H9 (cell line): ENCODE results near the gene RNF224. TPM values are rescaled to one million over a fixed set of nuclear protein-coding genes. Genes with fewer than 3 reads are reported as not detected.
A peak's percentile ranks its signal among the peaks of the same experiment; 100 is the strongest.

Experiments used
- DNase-seq: peaks from one replicate; pipeline ENCODE4 v3.0.0-alpha.2; 2017
- H2AFZ ChIP-seq: one replicate; pipeline ENCODE4 v1.6.1; 2013; ENCODE audit warnings: mild to moderate bottlenecking, low read length, control low read depth, moderate library complexity
- H2AK5ac ChIP-seq: 2 replicates; pipeline ENCODE4 v1.6.1; 2013; ENCODE audit warnings: low read length, control low read depth, mixed read lengths; ENCODE audit not compliant: insufficient read length
- H2BK120ac ChIP-seq: one replicate; pipeline ENCODE4 v1.6.1; 2013; ENCODE audit warnings: low read depth, mild to moderate bottlenecking, low read length, control low read depth, inconsistent platforms; ENCODE audit not compliant: poor library complexity, severe bottlenecking
- H2BK12ac ChIP-seq: 2 replicates; pipeline ENCODE4 v1.6.1; 2013; ENCODE audit warnings: low read length, control low read depth, mixed read lengths, low read depth; ENCODE audit not compliant: insufficient read length
- H2BK15ac ChIP-seq: 2 replicates; pipeline ENCODE4 v1.6.1; 2013; ENCODE audit warnings: low read depth, low read length, control low read depth
- H2BK20ac ChIP-seq: one replicate; pipeline ENCODE4 v1.6.1; 2013; ENCODE audit warnings: low read depth, mild to moderate bottlenecking, low read length, control low read depth, inconsistent platforms; ENCODE audit not compliant: poor library complexity, severe bottlenecking
- H2BK5ac ChIP-seq: 2 replicates; pipeline ENCODE4 v1.6.1; 2013; ENCODE audit warnings: low read length, control low read depth, mixed read lengths; ENCODE audit not compliant: insufficient read length
- H3K14ac ChIP-seq: 2 replicates; pipeline ENCODE4 v1.6.1; 2013; ENCODE audit warnings: low read length, control low read depth; ENCODE audit not compliant: insufficient read depth
- H3K18ac ChIP-seq: 2 replicates; pipeline ENCODE4 v1.6.1; 2013; ENCODE audit warnings: low read depth, mild to moderate bottlenecking, mixed read lengths, low read length, control low read depth; ENCODE audit not compliant: insufficient read length
- H3K23ac ChIP-seq: 2 replicates; pipeline ENCODE4 v1.6.1; 2013; ENCODE audit warnings: low read length, control low read depth, mixed read lengths, low read depth; ENCODE audit not compliant: insufficient read length
- H3K23me2 ChIP-seq: 2 replicates; pipeline ENCODE4 v1.6.1; 2013; ENCODE audit warnings: low read depth, mild to moderate bottlenecking, mixed read lengths, low read length, control low read depth; ENCODE audit not compliant: insufficient read length, poor library complexity, severe bottlenecking
- H3K27ac ChIP-seq: 2 replicates; pipeline ENCODE4 v1.5.1; 2013; ENCODE audit warnings: low read length, control low read depth, mixed read lengths, low read depth; ENCODE audit not compliant: insufficient read length
- H3K27me3 ChIP-seq: 2 replicates; pipeline ENCODE4 v1.6.1; 2013; ENCODE audit warnings: low read length, control low read depth, inconsistent platforms; ENCODE audit not compliant: insufficient read depth
- H3K4ac ChIP-seq: 2 replicates; pipeline ENCODE4 v1.6.1; 2013; ENCODE audit warnings: low read depth, mild to moderate bottlenecking, control low read depth, inconsistent platforms, low read length, moderate library complexity
- H3K4me1 ChIP-seq: 2 replicates; pipeline ENCODE4 v1.6.1; 2013; ENCODE audit warnings: low read length, control low read depth, inconsistent platforms; ENCODE audit not compliant: insufficient read depth
- H3K4me2 ChIP-seq: 2 replicates; pipeline ENCODE4 v1.6.1; 2013; ENCODE audit warnings: low read length, control low read depth, mixed read lengths; ENCODE audit not compliant: insufficient read length, insufficient read depth
- H3K56ac ChIP-seq: 2 replicates; pipeline ENCODE4 v1.6.1; 2013; ENCODE audit warnings: low read depth, mild to moderate bottlenecking, mixed read lengths, low read length, control low read depth; ENCODE audit not compliant: insufficient read length
- H3K79me1 ChIP-seq: 2 replicates; pipeline ENCODE4 v1.6.1; 2013; ENCODE audit warnings: low read depth, mild to moderate bottlenecking, moderate library complexity, low read length, control low read depth, inconsistent platforms; ENCODE audit not compliant: insufficient read depth, poor library complexity, severe bottlenecking
- H3K79me2 ChIP-seq: 2 replicates; pipeline ENCODE4 v1.6.1; 2013; ENCODE audit warnings: low read length, control low read depth, inconsistent platforms; ENCODE audit not compliant: insufficient read depth
- H3K9ac ChIP-seq: 2 replicates; pipeline ENCODE4 v1.6.1; 2013; ENCODE audit warnings: low read length, control low read depth, mixed read lengths; ENCODE audit not compliant: insufficient read length; ENCODE audit errors: extremely low read depth
- H3K9me3 ChIP-seq: one replicate; pipeline ENCODE4 v1.6.1; 2013; ENCODE audit warnings: low read depth, low read length, inconsistent platforms; ENCODE audit not compliant: control insufficient read depth
- H3T11ph ChIP-seq: one replicate; pipeline ENCODE4 v1.6.1; 2013; ENCODE audit warnings: mild to moderate bottlenecking, low read length, control low read depth, inconsistent platforms
- H4K20me1 ChIP-seq: one replicate; pipeline ENCODE4 v1.6.1; 2013; ENCODE audit not compliant: control insufficient read depth, insufficient read length, insufficient read depth
- H4K5ac ChIP-seq: 2 replicates; pipeline ENCODE4 v1.6.1; 2013; ENCODE audit warnings: low read depth, mild to moderate bottlenecking, mixed read lengths, low read length, control low read depth; ENCODE audit not compliant: insufficient read length
- H4K8ac ChIP-seq: replicated peaks from 2 replicates; pipeline ENCODE4 v1.6.1; 2013; ENCODE audit warnings: low read length, control low read depth, mixed read lengths, low read depth; ENCODE audit not compliant: insufficient read length
- H4K91ac ChIP-seq: 2 replicates; pipeline ENCODE4 v1.6.1; 2013; ENCODE audit warnings: low read depth, mild to moderate bottlenecking, moderate library complexity, mixed read lengths, low read length, control low read depth; ENCODE audit not compliant: insufficient read length
- H3K27ac Mint-ChIP-seq, 3 experiments: 2 replicates in 2 of 3; 3 replicates in 1 of 3; pipeline ENCODE4 v1.8.0; 2020 to 2021; ENCODE audit warnings: mixed read lengths in 3 of 3, mild to moderate bottlenecking in 1 of 3, moderate library complexity in 1 of 3
- H3K27me3 Mint-ChIP-seq: 2 replicates; pipeline ENCODE4 v1.8.0; 2021; ENCODE audit warnings: low read depth, mild to moderate bottlenecking, moderate library complexity, mixed read lengths
- H3K36me3 Mint-ChIP-seq, 3 experiments: 2 replicates in 2 of 3; 3 replicates in 1 of 3; pipeline ENCODE4 v1.8.0; 2020 to 2021; ENCODE audit warnings: low read depth in 3 of 3, mixed read lengths in 3 of 3; ENCODE audit not compliant: insufficient read depth in 1 of 3
- H3K4me1 Mint-ChIP-seq, 2 experiments: 2 replicates each; pipeline ENCODE4 v1.8.0; 2020; ENCODE audit warnings: mixed read lengths in 2 of 2
- H3K4me3 Mint-ChIP-seq, 2 experiments: 2 replicates in 1 of 2; 3 replicates in 1 of 2; pipeline ENCODE4 v1.8.0; 2020 to 2021; ENCODE audit warnings: mild to moderate bottlenecking in 2 of 2, mixed read lengths in 2 of 2, moderate library complexity in 1 of 2
- H3K9me3 Mint-ChIP-seq, 2 experiments: 2 replicates in 1 of 2; 3 replicates in 1 of 2; pipeline ENCODE4 v1.8.0; 2020; ENCODE audit warnings: mild to moderate bottlenecking in 2 of 2, mixed read lengths in 2 of 2, moderate library complexity in 1 of 2
- CTCF ChIP-seq: fragments of 200-600 bp; sonication (generic); conservative IDR thresholded peaks from 3 replicates; pipeline ENCODE4 v1.8.0; 2021; ENCODE audit warnings: antibody characterized with exemption, mild to moderate bottlenecking
- WGBS: extraction: QIAGEN DNeasy Blood & Tissue Kit; methylation state at CpG from one replicate; pipeline ENCODE4 v1.1.7; 2013; ENCODE audit warnings: missing lambda C conversion rate, low lambda C conversion rate, mixed read lengths; ENCODE audit not compliant: insufficient read length; ENCODE audit errors: extremely low coverage; 5-methylcytosine and 5-hydroxymethylcytosine counted together
- total RNA-seq: library from RNA; stranded (reverse); gene quantifications from 2 replicates; pipeline ENCODE4 v1.2.1, GENCODE V29; 2021

The RNF224 gene
- total RNA-seq, 1 experiment from 2014 or later = 0.15 TPM

GRCh38 chr9:137255448-137256114 is 28.3 kb downstream of the RNF224 start:
- H3T11ph ChIP-seq = no peak overlapping the region
- H4K91ac ChIP-seq = no peak overlapping the region
- no peak overlapping the region for H4K5ac ChIP-seq
- no peak overlapping the region for H3K56ac ChIP-seq
- H4K8ac ChIP-seq = no peak overlapping the region
- no peak overlapping the region for H3K14ac ChIP-seq
- no peak overlapping the region for H3K4ac ChIP-seq
- peaks cover 16 to 27% (median 25%) of the 10 kb centered on the region in 3 experiments; a peak in 6 of 7 replicates for H3K36me3 Mint-ChIP-seq
- H3K27me3 ChIP-seq = no peaks in the 10 kb centered on the region
- H4K20me1 ChIP-seq = no peaks in the 10 kb centered on the region
- H3K4me3 Mint-ChIP-seq = peak overlapping the region; percentile 84 to 91
- H3K27ac ChIP-seq = no peak overlapping the region
- H3K9ac ChIP-seq = peak overlapping the region; percentile 43
- peaks cover 8 to 19% of the 10 kb centered on the region in 2 experiments for H3K4me1 Mint-ChIP-seq
- H3K9me3 ChIP-seq = no peaks in the 10 kb centered on the region
- no CpG with 5 or more reads among the region's 51 CpGs for WGBS
- no peak overlapping the region for H3K23ac ChIP-seq
- no peak overlapping the region for H3K18ac ChIP-seq
- H3K27me3 Mint-ChIP-seq = no peaks in the 10 kb centered on the region
- peak; percentile 74 for DNase-seq
- no peak overlapping the region for H2BK20ac ChIP-seq
- H2AK5ac ChIP-seq = no peak overlapping the region
- no peak overlapping the region for H2BK12ac ChIP-seq
- H3K79me2 ChIP-seq = peaks cover 6% of the 10 kb centered on the region; the same call in 1 of the 2 replicates
- H3K4me2 ChIP-seq = peak overlapping the region; percentile 68
- no peaks in the 10 kb centered on the region; a peak in 1 of 5 replicates for H3K9me3 Mint-ChIP-seq
- no peak for TF ChIP-seq CTCF
- H2AFZ ChIP-seq = no peak overlapping the region
- H2BK120ac ChIP-seq = no peak overlapping the region
- no peaks in the 10 kb centered on the region for H3K4me1 ChIP-seq
- H3K27ac Mint-ChIP-seq = peak overlapping the region in 1 of 3 experiments; percentile 18; a peak in 2 of 7 replicates
- H3K79me1 ChIP-seq = peaks cover 5% of the 10 kb centered on the region
- H3K23me2 ChIP-seq = peaks cover 14% of the 10 kb centered on the region
- H2BK5ac ChIP-seq = no peak overlapping the region
- H2BK15ac ChIP-seq = no peak overlapping the region
